ENCODE measurements around the gene AUP1.

AUP1 gene

GRCh38 chr2:74507926-74508520 is 21.5 kb downstream of the AUP1 start:
- TF ChIP-seq ZFP3 (CRISPR knock-in tag; IDR thresholded peaks at IDR 0.05), result 0 out of 2 replicates have a peak, but pooled peaks have one; percentile 66
- no peak for TF ChIP-seq ZNF565 (CRISPR knock-in tag; conservative IDR thresholded peaks at IDR 0.05; ENCODE audit: low read depth)
- no peak for TF ChIP-seq CREB5 (CRISPR knock-in tag; IDR thresholded peaks at IDR 0.05; ENCODE audit: low read depth)
- no peak for TF ChIP-seq PPARA (CRISPR knock-in tag; IDR thresholded peaks at IDR 0.05; ENCODE audit: borderline replicate concordance)
- no peak for TF ChIP-seq ZFP30 (CRISPR knock-in tag; IDR thresholded peaks at IDR 0.05)
- TF ChIP-seq, protein P1, sequence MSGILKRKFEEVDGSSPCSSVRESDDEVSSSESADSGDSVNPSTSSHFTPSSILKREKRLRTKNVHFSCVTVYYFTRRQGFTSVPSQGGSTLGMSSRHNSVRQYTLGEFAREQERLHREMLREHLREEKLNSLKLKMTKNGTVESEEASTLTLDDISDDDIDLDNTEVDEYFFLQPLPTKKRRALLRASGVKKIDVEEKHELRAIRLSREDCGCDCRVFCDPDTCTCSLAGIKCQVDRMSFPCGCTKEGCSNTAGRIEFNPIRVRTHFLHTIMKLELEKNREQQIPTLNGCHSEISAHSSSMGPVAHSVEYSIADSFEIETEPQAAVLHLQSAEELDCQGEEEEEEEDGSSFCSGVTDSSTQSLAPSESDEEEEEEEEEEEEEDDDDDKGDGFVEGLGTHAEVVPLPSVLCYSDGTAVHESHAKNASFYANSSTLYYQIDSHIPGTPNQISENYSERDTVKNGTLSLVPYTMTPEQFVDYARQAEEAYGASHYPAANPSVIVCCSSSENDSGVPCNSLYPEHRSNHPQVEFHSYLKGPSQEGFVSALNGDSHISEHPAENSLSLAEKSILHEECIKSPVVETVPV (CRISPR knock-in tag; IDR thresholded peaks at IDR 0.05), result no peak
- no peak; the same call in 1 of the 2 replicates for TF ChIP-seq ISL1 (CRISPR knock-in tag; IDR thresholded peaks at IDR 0.05)
- TF ChIP-seq TOX (CRISPR knock-in tag; IDR thresholded peaks at IDR 0.05; ENCODE audit: borderline replicate concordance), result no peak
- 0 out of 2 replicates have a peak, but pooled peaks have one; percentile 11 for TF ChIP-seq ZNF8 (CRISPR knock-in tag; IDR thresholded peaks at IDR 0.05)
- TF ChIP-seq GLIS3 (CRISPR knock-in tag; IDR thresholded peaks at IDR 0.05), result no peak
- peak; percentile 96 for TF ChIP-seq TCF4 (CRISPR knock-in tag; IDR thresholded peaks at IDR 0.05; ENCODE audit: borderline replicate concordance)
- TF ChIP-seq SNAI2 (CRISPR knock-in tag; IDR thresholded peaks at IDR 0.05), result no peak
- TF ChIP-seq, protein P2, sequence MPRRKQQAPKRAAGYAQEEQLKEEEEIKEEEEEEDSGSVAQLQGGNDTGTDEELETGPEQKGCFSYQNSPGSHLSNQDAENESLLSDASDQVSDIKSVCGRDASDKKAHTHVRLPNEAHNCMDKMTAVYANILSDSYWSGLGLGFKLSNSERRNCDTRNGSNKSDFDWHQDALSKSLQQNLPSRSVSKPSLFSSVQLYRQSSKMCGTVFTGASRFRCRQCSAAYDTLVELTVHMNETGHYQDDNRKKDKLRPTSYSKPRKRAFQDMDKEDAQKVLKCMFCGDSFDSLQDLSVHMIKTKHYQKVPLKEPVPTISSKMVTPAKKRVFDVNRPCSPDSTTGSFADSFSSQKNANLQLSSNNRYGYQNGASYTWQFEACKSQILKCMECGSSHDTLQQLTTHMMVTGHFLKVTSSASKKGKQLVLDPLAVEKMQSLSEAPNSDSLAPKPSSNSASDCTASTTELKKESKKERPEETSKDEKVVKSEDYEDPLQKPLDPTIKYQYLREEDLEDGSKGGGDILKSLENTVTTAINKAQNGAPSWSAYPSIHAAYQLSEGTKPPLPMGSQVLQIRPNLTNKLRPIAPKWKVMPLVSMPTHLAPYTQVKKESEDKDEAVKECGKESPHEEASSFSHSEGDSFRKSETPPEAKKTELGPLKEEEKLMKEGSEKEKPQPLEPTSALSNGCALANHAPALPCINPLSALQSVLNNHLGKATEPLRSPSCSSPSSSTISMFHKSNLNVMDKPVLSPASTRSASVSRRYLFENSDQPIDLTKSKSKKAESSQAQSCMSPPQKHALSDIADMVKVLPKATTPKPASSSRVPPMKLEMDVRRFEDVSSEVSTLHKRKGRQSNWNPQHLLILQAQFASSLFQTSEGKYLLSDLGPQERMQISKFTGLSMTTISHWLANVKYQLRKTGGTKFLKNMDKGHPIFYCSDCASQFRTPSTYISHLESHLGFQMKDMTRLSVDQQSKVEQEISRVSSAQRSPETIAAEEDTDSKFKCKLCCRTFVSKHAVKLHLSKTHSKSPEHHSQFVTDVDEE (CRISPR knock-in tag; IDR thresholded peaks at IDR 0.05), result peak; percentile 43; the same call in 1 of the 2 replicates
- no peak for TF ChIP-seq BACH2 (CRISPR knock-in tag; IDR thresholded peaks at IDR 0.05; ENCODE audit: borderline replicate concordance)
- TF ChIP-seq CSDC2 (CRISPR knock-in tag; IDR thresholded peaks at IDR 0.05), result no peak
- TF ChIP-seq PATZ1 (CRISPR knock-in tag; IDR thresholded peaks at IDR 0.05; ENCODE audit: borderline replicate concordance), result peak; percentile 98
- TF ChIP-seq RARB (CRISPR knock-in tag; IDR thresholded peaks at IDR 0.05), result no peak
- TF ChIP-seq ZNF70 (CRISPR knock-in tag; IDR thresholded peaks at IDR 0.05), result peak; percentile 50; the same call in 1 of the 2 replicates
- no peak for TF ChIP-seq ESRRG (CRISPR knock-in tag; IDR thresholded peaks at IDR 0.05)
- ATAC-seq, result peak; percentile 79

GRCh38 chr2:74507145-74507925 is 22.2 kb downstream of the AUP1 start, which contains the start of gene PCGF1:
PCGF1 (minus strand) TSS chr2:74507695; CDS start chr2:74507668, 27 bp downstream.
- peak; percentile 93 for ATAC-seq
- TF ChIP-seq, protein P3, sequence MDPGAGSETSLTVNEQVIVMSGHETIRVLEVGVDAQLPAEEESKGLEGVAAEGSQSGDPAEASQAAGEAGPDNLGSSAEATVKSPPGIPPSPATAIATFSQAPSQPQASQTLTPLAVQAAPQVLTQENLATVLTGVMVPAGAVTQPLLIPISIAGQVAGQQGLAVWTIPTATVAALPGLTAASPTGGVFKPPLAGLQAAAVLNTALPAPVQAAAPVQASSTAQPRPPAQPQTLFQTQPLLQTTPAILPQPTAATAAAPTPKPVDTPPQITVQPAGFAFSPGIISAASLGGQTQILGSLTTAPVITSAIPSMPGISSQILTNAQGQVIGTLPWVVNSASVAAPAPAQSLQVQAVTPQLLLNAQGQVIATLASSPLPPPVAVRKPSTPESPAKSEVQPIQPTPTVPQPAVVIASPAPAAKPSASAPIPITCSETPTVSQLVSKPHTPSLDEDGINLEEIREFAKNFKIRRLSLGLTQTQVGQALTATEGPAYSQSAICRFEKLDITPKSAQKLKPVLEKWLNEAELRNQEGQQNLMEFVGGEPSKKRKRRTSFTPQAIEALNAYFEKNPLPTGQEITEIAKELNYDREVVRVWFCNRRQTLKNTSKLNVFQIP (CRISPR knock-in tag; IDR thresholded peaks at IDR 0.05; ENCODE audit: borderline replicate concordance, low read depth), result no peak
- TF ChIP-seq PPARA (CRISPR knock-in tag; IDR thresholded peaks at IDR 0.05; ENCODE audit: borderline replicate concordance) (no peak), ZNF8 (CRISPR knock-in tag; IDR thresholded peaks at IDR 0.05) (no peak), RARB (CRISPR knock-in tag; IDR thresholded peaks at IDR 0.05) (no peak), ARNTL (CRISPR knock-in tag; IDR thresholded peaks at IDR 0.05; ENCODE audit: borderline replicate concordance, low read depth) (peak; percentile 92)

Measured in SK-N-SH treated with all-trans-retinoic acid at 6 μM for 48 hours (cell line).